Activated CD4-positive, alpha-beta T cell treated with anti-CD3 and anti-CD28 coated beads, Interleukin-10, Interleukin-2, amounts not matched to agents 100 ng/mL and 50 ng/mL, durations not matched to agents 16 hours and 8 hours (primary cell): ENCODE results near the gene M6PR.
"Not testable (repeated sequence)": the region's sequence is repeated elsewhere in the genome, so short reads cannot be mapped to it uniquely, and the experiment has no call there.

Experiments used
- DNase-seq: peaks from one replicate; pipeline ENCODE4 v3.0.0-alpha.2; 2020

M6PR gene

GRCh38 chr12:8950702-8951478, 1.4 kb upstream of the M6PR start:
- DNase-seq: peak; percentile 27

- DNase-seq: no peak
Observed at GRCh38 chr12:8950221-8950527, 729 bp upstream of the M6PR start.

GRCh38 chr12:8948701-8949341, 624 bp downstream of the M6PR start:
- DNase-seq: peak; percentile 27

GRCh38 chr12:8947737-8948136, 1.7 kb downstream of the M6PR start:
- no peak for DNase-seq

DNA sequence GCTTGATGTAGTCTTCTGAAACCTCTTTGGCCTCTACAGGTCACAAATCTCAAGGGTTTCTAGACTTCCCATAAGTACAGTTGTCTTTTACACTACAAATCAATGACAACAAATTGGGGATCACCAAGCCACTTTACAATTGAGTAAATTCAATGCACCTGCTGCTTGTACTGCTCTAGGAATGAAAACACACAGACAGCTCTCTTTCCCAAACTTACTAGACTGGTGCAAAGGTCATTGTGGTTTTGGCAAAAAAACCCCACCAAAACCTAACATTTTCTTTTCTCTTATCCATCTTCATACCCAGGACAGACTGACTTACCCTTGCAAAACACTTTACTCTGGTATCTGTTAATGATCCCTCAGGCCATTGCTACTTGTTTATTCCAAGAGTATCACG, 2.7 kb downstream of the M6PR start:
- no peak for DNase-seq

DNA sequence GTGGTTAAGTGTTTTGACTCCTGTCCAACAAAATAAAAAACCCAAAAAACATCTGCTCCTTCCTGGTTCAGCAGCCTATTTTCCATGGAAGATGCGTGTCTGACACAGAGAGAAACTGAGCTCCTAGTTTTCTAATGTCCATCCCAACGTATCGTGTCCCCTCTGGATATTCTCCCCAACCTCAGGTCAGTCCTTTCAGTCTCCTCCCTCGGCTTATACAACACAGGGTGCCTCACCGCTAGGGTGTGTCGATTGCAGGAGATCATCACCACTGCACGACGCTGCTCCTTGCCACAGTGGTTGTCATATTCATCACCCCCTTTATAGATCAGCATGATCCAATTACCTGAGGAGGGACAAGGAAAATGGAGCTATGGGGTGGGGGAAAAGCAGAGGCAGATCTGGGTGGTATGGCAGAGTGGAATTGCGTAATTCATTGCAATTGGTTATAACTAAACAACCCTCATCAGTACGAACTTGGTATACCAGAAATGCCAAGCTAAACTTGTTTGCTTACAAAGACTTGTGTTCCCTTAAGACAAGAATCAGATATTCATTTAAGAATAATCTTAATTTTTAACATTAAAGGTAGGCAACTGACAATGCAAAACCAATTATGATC, 5.8 kb downstream of the M6PR start:
- no peak for DNase-seq

DNA sequence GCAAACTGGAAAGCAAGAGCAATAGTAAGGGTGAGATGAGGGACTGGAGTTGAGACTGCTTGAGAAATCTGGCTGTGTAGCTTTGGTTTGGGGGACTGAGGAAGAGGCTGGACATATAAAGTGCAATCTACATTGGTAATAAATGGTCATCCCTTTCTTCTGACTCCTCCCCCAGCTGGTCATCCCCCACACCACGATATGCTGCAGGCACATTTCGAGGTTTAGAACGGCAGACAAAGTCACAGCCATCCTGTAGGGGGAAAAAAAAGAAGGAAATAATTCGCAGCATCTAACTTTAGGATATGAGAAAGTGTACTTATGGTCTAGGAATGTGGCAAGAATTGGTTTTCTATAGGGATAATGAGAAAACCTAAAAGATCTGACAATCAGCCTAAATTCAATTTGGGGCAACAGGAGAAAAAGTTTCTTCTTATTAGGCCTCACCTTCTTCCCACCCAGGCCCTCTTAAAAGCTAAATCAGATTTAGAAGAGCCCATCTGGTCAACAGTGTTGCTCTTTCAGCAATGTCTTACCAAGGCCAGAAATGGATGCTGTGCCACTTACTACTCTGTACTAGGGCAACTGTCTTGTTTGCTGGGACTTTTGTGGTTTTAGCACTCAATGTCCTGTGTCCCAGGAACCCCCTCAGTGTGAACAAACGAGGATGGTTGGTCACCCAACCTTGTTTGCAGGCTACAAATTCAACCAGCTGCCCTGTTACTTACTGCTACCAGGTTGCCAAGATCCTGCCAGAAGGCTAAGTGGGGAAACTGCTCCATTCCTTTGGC, 7.6 kb downstream of the M6PR start:
- DNase-seq: no peak

DNA sequence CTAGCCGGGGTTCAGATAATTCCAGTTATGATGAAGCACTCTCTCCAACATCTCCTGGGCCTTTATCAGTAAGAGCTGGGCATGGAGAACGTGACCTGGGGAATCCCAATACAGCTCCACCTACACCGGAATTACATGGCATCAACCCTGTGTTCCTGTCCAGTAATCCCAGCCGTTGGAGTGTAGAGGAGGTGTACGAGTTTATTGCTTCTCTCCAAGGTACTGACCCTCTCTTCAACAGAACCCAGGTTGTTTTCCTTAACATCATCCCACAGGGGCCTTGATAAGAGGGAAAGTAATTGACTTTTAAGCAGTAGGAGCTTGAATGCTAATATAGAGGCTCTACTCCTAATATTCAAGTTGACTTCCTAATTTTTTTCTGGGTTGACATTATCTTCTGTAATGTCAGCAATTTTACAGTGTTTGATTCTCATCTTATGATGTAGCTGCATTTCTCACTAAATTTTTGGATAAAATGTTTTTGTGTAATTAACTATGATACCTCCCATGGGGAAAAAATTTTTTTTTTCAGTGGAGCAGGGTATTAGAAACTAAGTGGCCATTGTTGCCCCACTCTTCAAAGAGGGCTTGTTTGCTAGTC, 11.5 kb downstream of the M6PR start:
- DNase-seq: not testable (repeated sequence)

DNA sequence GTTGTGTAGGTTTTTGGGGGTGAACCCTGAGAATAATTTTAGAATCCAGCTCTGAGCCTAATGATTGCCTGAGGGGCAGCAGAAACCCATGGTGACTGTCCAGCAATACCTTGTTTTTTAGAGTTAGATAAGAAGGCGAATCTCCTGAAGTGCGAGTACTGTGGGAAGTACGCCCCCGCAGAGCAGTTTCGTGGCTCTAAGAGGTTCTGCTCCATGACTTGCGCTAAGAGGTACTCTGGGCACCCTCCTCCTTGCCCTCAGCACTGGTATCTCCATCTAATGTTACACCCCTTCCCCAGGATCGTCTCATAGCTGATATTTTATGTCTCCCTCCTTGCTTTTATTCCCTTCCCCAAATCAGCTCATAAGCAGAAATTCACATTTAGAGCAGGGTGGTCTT, 12.7 kb downstream of the M6PR start:
- no peak for DNase-seq

DNA sequence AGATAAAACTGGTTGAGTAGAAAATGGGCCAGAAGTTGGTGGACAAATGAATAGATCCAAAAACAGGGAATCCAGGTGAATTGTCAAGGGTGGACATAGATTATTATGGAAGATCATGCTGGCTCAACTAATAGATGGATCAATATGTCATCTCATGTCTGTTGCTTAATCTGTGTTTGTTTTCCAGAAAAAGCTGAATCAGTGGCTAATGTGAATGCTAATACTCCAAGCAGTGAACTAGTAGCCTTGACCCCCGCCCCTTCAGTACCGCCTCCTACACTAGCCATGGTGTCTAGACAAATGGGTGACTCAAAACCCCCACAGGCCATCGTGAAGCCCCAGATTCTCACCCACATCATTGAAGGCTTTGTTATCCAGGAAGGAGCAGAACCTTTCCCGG, 15.4 kb downstream of the M6PR start:
- DNase-seq: not testable (repeated sequence)

DNA sequence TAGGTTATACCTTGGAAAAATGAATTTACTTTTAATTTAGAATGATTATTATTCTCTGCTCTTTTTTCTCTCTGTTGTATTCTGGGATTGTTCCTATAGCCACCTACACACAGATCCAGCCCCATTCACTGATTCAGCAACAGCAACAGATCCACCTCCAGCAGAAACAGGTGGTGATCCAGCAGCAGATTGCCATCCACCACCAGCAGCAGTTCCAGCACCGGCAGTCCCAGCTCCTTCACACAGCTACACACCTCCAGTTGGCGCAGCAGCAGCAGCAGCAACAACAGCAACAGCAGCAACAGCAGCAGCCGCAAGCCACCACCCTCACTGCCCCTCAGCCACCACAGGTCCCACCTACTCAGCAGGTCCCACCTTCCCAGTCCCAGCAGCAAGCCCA, 17.0 kb downstream of the M6PR start:
- DNase-seq: not testable (repeated sequence)

GRCh38 chr12:8930655-8931323, 18.7 kb downstream of the M6PR start:
- DNase-seq: not testable (repeated sequence)

DNA sequence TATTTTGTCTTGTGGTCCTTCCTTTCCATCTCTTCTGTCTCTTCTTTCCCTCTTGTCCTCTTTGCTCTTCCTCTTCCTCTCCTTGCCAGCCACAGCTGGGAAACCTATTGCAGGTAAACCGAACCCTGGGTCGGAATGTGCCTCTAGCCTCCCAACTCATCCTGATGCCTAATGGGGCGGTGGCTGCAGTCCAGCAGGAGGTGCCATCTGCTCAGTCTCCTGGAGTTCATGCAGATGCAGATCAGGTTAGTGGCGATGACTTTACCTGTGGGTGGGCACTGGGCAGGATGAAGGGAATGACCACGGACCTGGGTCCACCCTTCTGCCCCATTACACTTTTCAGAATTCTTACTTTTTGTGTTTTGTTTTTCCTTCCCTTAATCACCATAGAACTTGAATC, 26.9 kb downstream of the M6PR start:
- no peak for DNase-seq

DNA sequence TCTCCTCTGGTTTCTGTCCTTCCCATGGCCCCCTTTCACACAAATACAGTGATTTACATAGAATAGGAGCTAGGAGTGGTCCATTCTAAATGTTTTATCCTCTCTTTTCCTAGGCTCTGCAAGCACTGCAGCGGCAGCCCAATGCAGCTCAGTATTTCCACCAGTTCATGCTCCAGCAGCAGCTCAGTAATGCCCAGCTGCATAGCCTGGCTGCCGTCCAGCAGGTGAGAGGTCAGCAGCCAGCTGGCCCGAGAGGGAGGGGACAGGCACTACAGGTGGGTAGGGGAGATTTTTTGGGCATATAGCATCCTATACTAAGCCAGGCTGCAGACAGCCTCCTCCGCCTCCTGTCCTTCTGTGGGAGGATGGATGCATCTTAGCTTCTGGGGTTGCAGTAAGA, 29.8 kb downstream of the M6PR start:
- DNase-seq: not testable (repeated sequence)

GRCh38 chr12:8917751-8918150, 31.7 kb downstream of the M6PR start:
- no peak for DNase-seq

DNA sequence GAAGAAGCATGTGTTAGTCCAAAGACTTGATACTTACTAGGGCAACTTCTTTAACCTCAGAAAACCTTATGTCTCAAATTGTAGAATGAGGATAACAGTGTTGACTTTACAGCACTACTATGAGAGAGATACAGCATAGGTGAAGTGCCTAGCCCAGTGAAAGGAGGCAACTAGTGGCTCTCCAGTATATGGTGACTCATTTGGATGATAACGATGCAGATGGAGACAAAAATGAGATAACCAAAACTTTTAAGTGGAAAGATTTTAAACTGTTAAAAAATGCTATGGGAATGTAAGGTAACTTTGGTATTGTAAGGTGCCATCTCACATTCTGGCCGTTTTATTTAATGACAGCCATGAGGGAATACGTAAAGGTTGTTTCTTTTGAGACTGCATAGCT, 32.4 kb downstream of the M6PR start:
- no peak for DNase-seq

- DNase-seq: no peak
Observed at GRCh38 chr12:8916154-8916553, 33.3 kb downstream of the M6PR start.

DNA sequence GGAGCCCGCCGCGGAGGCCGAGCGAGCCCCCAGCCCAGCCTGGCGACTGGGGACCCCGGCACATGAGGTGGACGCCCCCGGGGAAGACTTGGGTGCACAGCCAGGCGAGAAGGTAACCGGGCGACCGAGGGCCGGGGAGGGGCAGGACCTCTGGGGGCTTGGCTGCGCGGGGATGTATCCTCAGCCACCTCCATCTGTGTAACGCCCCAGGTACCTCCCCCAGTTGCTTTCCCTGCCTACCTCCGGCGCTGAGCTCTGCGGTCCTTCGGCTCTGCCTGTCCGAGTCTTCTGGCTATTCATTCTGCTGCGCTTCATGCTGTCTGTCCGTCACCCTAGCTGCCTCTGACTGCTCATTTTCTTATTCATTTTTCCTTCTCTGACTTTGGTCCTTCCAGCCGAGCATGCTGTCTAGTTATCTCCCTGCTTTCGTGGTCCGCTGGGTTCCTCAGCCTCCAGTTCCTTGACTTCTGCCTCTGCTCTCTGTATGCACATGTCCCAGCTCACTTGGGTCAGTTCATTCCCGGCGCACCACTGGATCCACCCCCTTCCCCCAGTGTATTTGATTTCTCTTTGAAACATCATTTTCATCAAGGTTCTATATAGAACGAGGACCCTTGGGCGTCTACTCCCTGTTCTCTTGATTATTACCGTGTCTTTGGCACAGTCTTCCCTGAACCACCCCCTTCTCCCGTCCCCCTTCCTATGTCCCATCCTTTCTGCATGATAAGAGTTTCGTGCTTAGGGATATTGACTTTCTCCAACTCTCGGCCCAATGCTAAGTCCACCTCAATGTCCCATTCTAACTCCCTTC, 34.5 kb downstream of the M6PR start:
- peak; percentile 52 for DNase-seq

DNA sequence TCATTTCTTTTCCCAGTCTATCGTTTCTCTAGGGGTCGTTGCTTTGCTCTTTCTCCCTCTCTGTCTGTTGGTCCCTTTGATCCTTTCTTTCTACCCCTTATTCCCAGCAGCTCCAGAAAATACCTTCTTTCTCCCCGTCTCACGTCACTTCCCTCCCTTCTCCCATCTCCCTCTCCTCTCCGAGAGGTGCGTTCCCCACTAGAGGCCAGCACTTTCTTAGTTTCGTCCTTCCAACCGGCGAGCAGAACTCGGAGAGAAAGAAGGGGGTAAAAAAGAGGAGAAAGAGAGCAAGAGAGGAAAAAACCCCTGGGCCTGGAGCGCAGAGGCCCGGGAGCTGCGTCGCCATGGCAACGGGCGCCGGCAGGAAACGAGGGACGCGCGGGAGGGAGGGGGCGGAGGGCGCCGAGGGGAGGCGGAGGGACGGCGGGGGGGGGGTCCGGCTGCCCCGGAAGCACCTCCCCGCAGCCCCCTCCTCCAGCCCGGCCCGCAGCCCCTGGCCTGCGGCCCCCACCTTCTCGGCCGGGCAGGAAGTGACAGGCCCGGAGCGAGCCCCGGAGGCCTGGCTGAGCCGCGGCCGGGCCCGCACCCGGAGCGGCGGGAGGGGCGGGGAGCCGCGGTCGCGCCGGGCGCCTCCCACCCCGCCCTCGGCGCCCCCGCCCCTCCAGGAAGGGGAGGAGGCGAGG, 35.3 kb downstream of the M6PR start, which contains the start of gene PHC1:
TSS of gene PHC1 (plus strand) at position 477 of the 683 bp plus-strand sequence. CDS start 3,169 bp downstream, outside the sequence.
- DNase-seq: peak; percentile 76

DNA sequence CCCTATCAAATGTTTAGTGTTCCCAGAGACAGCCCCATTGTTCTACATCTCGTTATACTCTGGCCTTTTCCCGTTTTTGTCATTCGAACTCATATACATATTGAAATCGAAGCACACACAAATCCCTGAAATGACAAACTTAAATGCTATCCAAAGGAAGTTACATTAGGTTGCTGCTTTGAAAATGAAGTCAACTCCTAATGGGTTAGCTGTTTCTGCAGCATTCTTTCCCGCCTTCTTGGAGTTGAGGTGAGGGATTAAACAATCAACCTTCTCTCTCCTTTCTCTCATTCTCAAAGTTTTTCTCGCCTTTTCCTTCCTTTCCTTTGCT, 35.8 kb downstream of the M6PR start:
- DNase-seq: no peak

DNA sequence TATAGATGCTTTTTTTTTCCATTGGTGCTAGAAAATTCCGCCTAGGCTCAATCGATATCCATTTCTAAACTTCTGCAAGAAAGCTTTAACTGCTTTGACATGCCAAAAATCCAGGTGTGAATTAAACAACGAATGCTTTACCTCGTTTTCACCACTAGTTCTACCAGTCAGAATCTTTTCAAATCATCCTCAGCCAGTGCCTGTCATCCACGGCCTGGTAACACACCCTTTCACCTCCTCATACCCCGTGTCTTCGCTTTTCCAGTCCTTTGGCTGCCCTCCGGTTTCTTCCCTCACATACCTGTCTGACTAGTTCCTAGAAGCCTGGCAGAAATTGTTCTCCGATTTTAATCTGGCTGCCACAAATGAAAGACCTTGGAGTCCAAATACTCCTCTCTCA, 36.5 kb downstream of the M6PR start:
- DNase-seq: peak; percentile 3
